Liver (tissue), 3 donors: ENCODE data around the gene CSNK1G2.

Source experiments
- EGR1 ChIP-seq, 2 donors: IDR thresholded peaks; 2 replicates each; pipeline ENCODE4 v1.6.1; 2016 to 2018; ENCODE audit warnings: antibody characterized with exemption in 2 of 2, low read depth in 2 of 2
- JUND ChIP-seq, 2 donors: IDR thresholded peaks; 2 replicates each; pipeline ENCODE4 v1.6.1; 2016; ENCODE audit warnings: antibody characterized with exemption in 2 of 2
- SP1 ChIP-seq: IDR thresholded peaks from 2 replicates; pipeline ENCODE4 v1.6.1; 2018; ENCODE audit warnings: antibody characterized with exemption, mild to moderate bottlenecking
- TAF1 ChIP-seq: conservative IDR thresholded peaks from 2 replicates; pipeline ENCODE4 v1.6.1; 2016; ENCODE audit warnings: antibody characterized with exemption, mild to moderate bottlenecking
- TF ChIP-seq, protein P1 (sequence below): fragments of 150-350 bp; IDR thresholded peaks from 2 replicates; pipeline ENCODE4 v1.5.1; 2017; ENCODE audit warnings: improper control_type of control experiment, low read depth, low read length; ENCODE audit not compliant: missing input control
- donor health status: healthy.
- donor health status: healthy.

- TF ChIP-seq TAF1 = no peak
- TF ChIP-seq, protein P1, sequence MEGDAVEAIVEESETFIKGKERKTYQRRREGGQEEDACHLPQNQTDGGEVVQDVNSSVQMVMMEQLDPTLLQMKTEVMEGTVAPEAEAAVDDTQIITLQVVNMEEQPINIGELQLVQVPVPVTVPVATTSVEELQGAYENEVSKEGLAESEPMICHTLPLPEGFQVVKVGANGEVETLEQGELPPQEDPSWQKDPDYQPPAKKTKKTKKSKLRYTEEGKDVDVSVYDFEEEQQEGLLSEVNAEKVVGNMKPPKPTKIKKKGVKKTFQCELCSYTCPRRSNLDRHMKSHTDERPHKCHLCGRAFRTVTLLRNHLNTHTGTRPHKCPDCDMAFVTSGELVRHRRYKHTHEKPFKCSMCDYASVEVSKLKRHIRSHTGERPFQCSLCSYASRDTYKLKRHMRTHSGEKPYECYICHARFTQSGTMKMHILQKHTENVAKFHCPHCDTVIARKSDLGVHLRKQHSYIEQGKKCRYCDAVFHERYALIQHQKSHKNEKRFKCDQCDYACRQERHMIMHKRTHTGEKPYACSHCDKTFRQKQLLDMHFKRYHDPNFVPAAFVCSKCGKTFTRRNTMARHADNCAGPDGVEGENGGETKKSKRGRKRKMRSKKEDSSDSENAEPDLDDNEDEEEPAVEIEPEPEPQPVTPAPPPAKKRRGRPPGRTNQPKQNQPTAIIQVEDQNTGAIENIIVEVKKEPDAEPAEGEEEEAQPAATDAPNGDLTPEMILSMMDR = no peak
- no peak for TF ChIP-seq EGR1 (IDR thresholded peaks at IDR 0.05; ENCODE audit: low read depth in 2 of 2)
- no peak for TF ChIP-seq SP1
- no peak for TF ChIP-seq JUND (IDR thresholded peaks at IDR 0.05)
Observed at GRCh38 chr19:1902923-1903322, 38.0 kb upstream of the CSNK1G2 start.
